ENCODE measurements around the gene GTSF1L. TPM values are rescaled to one million over a fixed set of nuclear protein-coding genes. Genes with fewer than 3 reads are reported as not detected.
A peak's percentile ranks its signal among the peaks of the same experiment; 100 is the strongest.

GTSF1L gene
- total RNA-seq, 1 donor from 2014 or later = not detected

DNA sequence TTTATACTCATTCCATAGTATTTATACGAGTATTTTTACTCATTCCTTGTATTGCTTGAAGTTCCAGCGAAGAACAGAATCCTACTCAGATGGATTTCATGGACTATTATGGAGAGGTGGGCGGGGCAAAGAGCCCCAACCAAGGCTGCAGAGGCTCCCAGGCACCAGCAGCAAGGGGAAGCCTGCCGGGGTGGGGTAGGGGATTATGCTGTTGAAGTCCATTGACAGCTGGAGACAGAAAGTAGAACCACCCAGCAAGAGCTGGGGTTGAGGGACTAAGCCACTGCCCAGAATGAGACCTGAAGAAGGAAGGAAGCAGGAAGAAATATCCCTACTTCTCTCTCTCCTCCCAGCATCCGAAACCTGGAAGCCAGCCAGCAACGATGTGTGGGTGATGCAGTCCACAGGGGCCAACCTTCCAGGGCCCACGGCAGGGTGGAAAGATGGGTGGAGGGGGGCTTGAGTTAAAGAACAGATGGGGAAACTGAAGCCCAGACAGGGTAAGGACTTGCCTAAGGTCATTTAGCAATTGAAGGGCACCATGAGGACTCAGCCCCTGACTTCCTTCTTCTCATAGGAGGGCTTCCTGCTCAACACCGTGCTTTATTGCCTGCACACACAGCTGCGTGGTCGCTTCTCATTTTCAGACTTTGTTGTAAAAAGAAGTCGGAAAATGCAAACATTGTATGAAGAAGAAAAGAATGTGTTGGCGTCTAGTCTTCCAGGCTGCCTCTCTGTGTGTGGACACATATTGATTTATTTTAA is 18.3 kb upstream of the GTSF1L start:
- H3K27ac Mint-ChIP-seq = no peak overlapping the region
- peak; percentile 36 for DNase-seq (ENCODE audit: low spot score)

GRCh38 chr20:43744151-43744611 is 17.4 kb upstream of the GTSF1L start:
- Histone ChIP-seq H3K4me2 (no peak overlapping the region), H3K27ac (no peak overlapping the region), H3K9ac (no peak overlapping the region), H2AFZ (replicated peaks) (no peak overlapping the region), H3F3A (ENCODE audit: low read depth) (no peaks in the 10 kb centered on the region), H3K9me3 (ENCODE audit: low read depth) (no peaks in the 10 kb centered on the region), H4K20me1 (ENCODE audit: low read depth) (no peaks in the 10 kb centered on the region), H3K4me3 (no peak overlapping the region), H3K79me2 (ENCODE audit: low read depth) (no peaks in the 10 kb centered on the region), H3K4me1 (no peaks in the 10 kb centered on the region), H3K36me3 (no peaks in the 10 kb centered on the region), H3K27me3 (no peaks in the 10 kb centered on the region)
- Mint-ChIP-seq H3K9me3 (no peaks in the 10 kb centered on the region), H3K4me1 (peaks cover 14% of the 10 kb centered on the region), H3K27me3 (ENCODE audit: insufficient read depth, low read depth) (peaks cover 6% of the 10 kb centered on the region), H3K36me3 (no peaks in the 10 kb centered on the region), H3K27ac (no peak overlapping the region), H3K4me3 (no peak overlapping the region)
- no peak for TF ChIP-seq EZH2phosphoT487 (IDR thresholded peaks at IDR 0.05)
- no peak for DNase-seq (ENCODE audit: low spot score)

More for the DNA sequence above, 18.3 kb upstream of the GTSF1L start:
- Histone ChIP-seq H3K4me2 (no peak overlapping the region), H3K79me2 (ENCODE audit: low read depth) (no peaks in the 10 kb centered on the region), H2AFZ (replicated peaks) (no peak overlapping the region), H3K9ac (no peak overlapping the region), H3F3A (ENCODE audit: low read depth) (no peaks in the 10 kb centered on the region), H3K4me3 (no peak overlapping the region), H4K20me1 (ENCODE audit: low read depth) (no peaks in the 10 kb centered on the region), H3K27me3 (no peaks in the 10 kb centered on the region), H3K9me3 (ENCODE audit: low read depth) (no peaks in the 10 kb centered on the region), H3K4me1 (no peaks in the 10 kb centered on the region), H3K27ac (no peak overlapping the region), H3K36me3 (no peaks in the 10 kb centered on the region)
- Mint-ChIP-seq H3K4me3 (no peak overlapping the region), H3K27me3 (ENCODE audit: insufficient read depth, low read depth) (peaks cover 8% of the 10 kb centered on the region), H3K4me1 (peaks cover 10% of the 10 kb centered on the region), H3K9me3 (no peaks in the 10 kb centered on the region), H3K36me3 (no peaks in the 10 kb centered on the region)
- TF ChIP-seq EZH2phosphoT487 (IDR thresholded peaks at IDR 0.05) = no peak
- no peak for TF ChIP-seq EZH2 (IDR thresholded peaks at IDR 0.05)
- no peak for TF ChIP-seq CTCF (IDR thresholded peaks at IDR 0.05)

GRCh38 chr20:43740642-43741041 is 13.8 kb upstream of the GTSF1L start:
- no peak overlapping the region for H3K4me2 ChIP-seq
- H3K4me3 ChIP-seq = no peak overlapping the region
- Mint-ChIP-seq H3K9me3 (no peaks in the 10 kb centered on the region), H3K27me3 (ENCODE audit: insufficient read depth, low read depth) (peaks cover 10% of the 10 kb centered on the region), H3K27ac (no peak overlapping the region), H3K36me3 (no peaks in the 10 kb centered on the region), H3K4me1 (peaks cover 13% of the 10 kb centered on the region), H3K4me3 (no peak overlapping the region)
- no peaks in the 10 kb centered on the region for H3K79me2 ChIP-seq (ENCODE audit: low read depth)
- H2AFZ ChIP-seq (replicated peaks) = no peak overlapping the region
- H3K4me1 ChIP-seq = peaks cover 6% of the 10 kb centered on the region
- no peak for TF ChIP-seq EZH2phosphoT487 (IDR thresholded peaks at IDR 0.05)
- TF ChIP-seq EZH2 (IDR thresholded peaks at IDR 0.05) = no peak
- TF ChIP-seq CTCF (IDR thresholded peaks at IDR 0.05) = no peak
- H3K36me3 ChIP-seq = no peaks in the 10 kb centered on the region
- H3K27ac ChIP-seq = no peak overlapping the region
- H3F3A ChIP-seq (ENCODE audit: low read depth) = peaks cover 4% of the 10 kb centered on the region
- no peak overlapping the region for H3K9ac ChIP-seq
- no peak for DNase-seq (ENCODE audit: low spot score)
- no peaks in the 10 kb centered on the region for H3K27me3 ChIP-seq
- no peaks in the 10 kb centered on the region for H4K20me1 ChIP-seq (ENCODE audit: low read depth)
- no peaks in the 10 kb centered on the region for H3K9me3 ChIP-seq (ENCODE audit: low read depth)

DNA sequence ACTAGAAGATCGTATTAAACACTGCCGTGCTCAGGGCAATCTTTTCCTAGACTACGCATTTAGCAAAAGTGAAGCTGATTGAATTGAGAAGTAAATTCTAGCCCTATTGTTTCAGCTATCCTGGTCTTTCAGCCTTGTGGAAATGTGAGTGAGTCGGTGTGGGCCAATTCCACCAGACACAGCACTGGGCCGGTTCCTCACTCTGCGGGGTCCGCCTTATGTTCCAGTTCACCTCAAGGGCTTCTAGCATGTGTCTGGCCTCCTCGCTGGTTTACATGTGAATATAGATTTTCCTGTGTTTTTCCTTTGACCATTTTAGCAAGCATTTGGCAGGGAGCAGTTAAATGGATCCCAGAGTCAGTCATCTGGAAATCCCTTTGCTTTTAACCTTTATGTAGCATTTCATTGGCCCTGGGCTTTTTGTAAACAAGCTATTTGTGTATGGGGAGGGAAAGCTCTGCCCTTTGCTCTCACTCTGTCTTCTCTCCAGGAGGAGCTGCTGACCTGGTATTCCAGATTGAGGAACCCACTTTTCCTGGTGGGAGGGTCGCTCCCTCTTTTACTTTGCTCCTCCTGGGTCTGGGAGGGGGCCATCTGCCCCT is 12.4 kb upstream of the GTSF1L start:
- H3F3A ChIP-seq (ENCODE audit: low read depth) = peaks cover 4% of the 10 kb centered on the region
- H3K79me2 ChIP-seq (ENCODE audit: low read depth) = no peaks in the 10 kb centered on the region
- H2AFZ ChIP-seq (replicated peaks) = peak overlapping the region; percentile 26
- no peaks in the 10 kb centered on the region for H3K27me3 ChIP-seq
- H4K20me1 ChIP-seq (ENCODE audit: low read depth) = no peaks in the 10 kb centered on the region
- H3K36me3 Mint-ChIP-seq = no peaks in the 10 kb centered on the region
- H3K4me2 ChIP-seq = no peak overlapping the region
- TF ChIP-seq EZH2phosphoT487 (IDR thresholded peaks at IDR 0.05) = no peak
- no peak for TF ChIP-seq EZH2 (IDR thresholded peaks at IDR 0.05)
- TF ChIP-seq CTCF (IDR thresholded peaks at IDR 0.05) = no peak
- H3K27me3 Mint-ChIP-seq (ENCODE audit: insufficient read depth, low read depth) = peaks cover 10% of the 10 kb centered on the region
- H3K9me3 Mint-ChIP-seq = no peaks in the 10 kb centered on the region
- H3K4me1 ChIP-seq = peaks cover 6% of the 10 kb centered on the region
- no peaks in the 10 kb centered on the region for H3K36me3 ChIP-seq
- no peak for DNase-seq (ENCODE audit: low spot score)
- no peak overlapping the region for H3K9ac ChIP-seq
- peaks cover 13% of the 10 kb centered on the region for H3K4me1 Mint-ChIP-seq
- H3K4me3 ChIP-seq = no peak overlapping the region
- no peak overlapping the region for H3K27ac ChIP-seq
- H3K9me3 ChIP-seq (ENCODE audit: low read depth) = no peaks in the 10 kb centered on the region
- H3K27ac Mint-ChIP-seq = no peak overlapping the region
- H3K4me3 Mint-ChIP-seq = no peak overlapping the region

Data from neural progenitor cell (in vitro differentiated cells).